IPS DF 6.9 (cell line): Measurements from ENCODE around the gene PIK3CG.

Experiments
- DNase-seq: peaks from one replicate; pipeline ENCODE4 v3.0.0-alpha.2; 2013; ENCODE audit warnings: low read depth, low spot score
- H3K27ac ChIP-seq: one replicate; pipeline ENCODE4 v1.5.1; 2013; ENCODE audit warnings: low read length, control low read depth
- H3K27me3 ChIP-seq: 2 replicates; pipeline ENCODE4 v1.6.1; 2013; ENCODE audit warnings: mild to moderate bottlenecking, low read length; ENCODE audit not compliant: control insufficient read depth, insufficient read depth
- H3K36me3 ChIP-seq: 2 replicates; pipeline ENCODE4 v1.6.1; 2013; ENCODE audit warnings: low read length; ENCODE audit not compliant: control insufficient read depth, insufficient read depth
- H3K4me1 ChIP-seq: 2 replicates; pipeline ENCODE4 v1.6.1; 2013; ENCODE audit warnings: low read length; ENCODE audit not compliant: control insufficient read depth, insufficient read depth
- H3K4me3 ChIP-seq: 2 replicates; pipeline ENCODE4 v1.5.1; 2013; ENCODE audit warnings: mild to moderate bottlenecking, low read length
- H3K9me3 ChIP-seq: 2 replicates; pipeline ENCODE4 v1.6.1; 2013; ENCODE audit warnings: low read length, inconsistent platforms; ENCODE audit not compliant: control insufficient read depth, insufficient read depth
- WGBS: extraction: QIAGEN DNeasy Blood & Tissue Kit; methylation state at CpG from one replicate; pipeline ENCODE4 v1.1.7; 2013; ENCODE audit warnings: mixed read lengths, missing lambda C conversion rate; ENCODE audit not compliant: insufficient read length, insufficient coverage; 5-methylcytosine and 5-hydroxymethylcytosine counted together

The PIK3CG gene

GRCh38 chr7:106858618-106859532 is 6.2 kb upstream of the PIK3CG start:
- Histone ChIP-seq H3K4me3 (no peak overlapping the region), H3K27ac (no peak overlapping the region), H3K27me3 (no peaks in the 10 kb centered on the region), H3K9me3 (no peaks in the 10 kb centered on the region), H3K36me3 (no peaks in the 10 kb centered on the region; the same call in 1 of the 2 replicates), H3K4me1 (no peaks in the 10 kb centered on the region)
- WGBS = no CpG with 5 or more reads among the region's 10 CpGs
- DNase-seq = no peak

- Histone ChIP-seq H3K4me3 (no peak overlapping the region), H3K36me3 (no peaks in the 10 kb centered on the region; the same call in none of the 2 replicates), H3K27ac (no peak overlapping the region), H3K27me3 (no peaks in the 10 kb centered on the region), H3K4me1 (no peaks in the 10 kb centered on the region), H3K9me3 (no peaks in the 10 kb centered on the region)
- WGBS = no CpG with 5 or more reads among the region's 8 CpGs
- DNase-seq = no peak
Observed at GRCh38 chr7:106862317-106863089, 2.6 kb upstream of the PIK3CG start.

DNA sequence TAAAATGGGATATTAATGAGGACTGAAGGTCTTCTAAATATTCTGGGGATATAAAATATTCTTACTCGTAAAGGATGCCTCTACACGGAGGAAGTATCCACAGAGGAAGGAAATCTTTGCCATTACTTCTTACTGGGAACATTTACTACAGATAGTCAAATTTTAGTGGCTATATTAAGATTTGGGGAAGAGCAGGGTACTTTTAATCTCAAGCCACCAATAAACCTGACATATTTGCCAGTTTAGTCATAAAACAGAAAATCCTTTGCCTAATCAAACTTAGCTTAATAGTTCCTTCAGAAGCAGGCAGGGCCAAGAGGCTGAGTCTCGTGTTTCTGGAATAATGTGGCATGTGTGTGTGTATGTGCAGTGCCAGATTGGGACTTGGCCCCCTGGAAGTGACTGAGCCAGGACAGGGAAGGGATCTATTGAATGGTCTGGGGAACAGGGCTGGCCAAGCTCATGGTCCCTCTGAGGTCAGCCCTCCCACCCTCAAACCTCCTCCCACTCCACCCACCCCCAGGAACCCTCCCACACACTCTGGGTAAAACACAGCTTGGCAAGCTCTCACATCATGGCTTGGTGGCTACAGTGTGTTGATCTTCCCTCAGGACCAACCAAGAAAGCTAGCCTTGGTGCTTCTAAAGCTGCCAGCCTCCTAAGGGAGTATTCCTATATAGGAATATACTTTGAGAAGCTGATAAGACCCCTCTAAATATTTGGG is 1.6 kb upstream of the PIK3CG start:
- no peak overlapping the region for H3K27ac ChIP-seq
- no CpG with 5 or more reads among the region's 3 CpGs for WGBS
- H3K9me3 ChIP-seq = no peaks in the 10 kb centered on the region
- no peak for DNase-seq
- no peak overlapping the region for H3K4me3 ChIP-seq
- H3K27me3 ChIP-seq = no peaks in the 10 kb centered on the region
- H3K36me3 ChIP-seq = no peaks in the 10 kb centered on the region; the same call in none of the 2 replicates
- H3K4me1 ChIP-seq = no peaks in the 10 kb centered on the region

- no peaks in the 10 kb centered on the region; the same call in 1 of the 2 replicates for H3K36me3 ChIP-seq
- WGBS = no CpG with 5 or more reads among the region's 2 CpGs
- no peaks in the 10 kb centered on the region for H3K4me1 ChIP-seq
- no peak for DNase-seq
- no peaks in the 10 kb centered on the region for H3K27me3 ChIP-seq
- H3K4me3 ChIP-seq = no peak overlapping the region
- H3K27ac ChIP-seq = no peak overlapping the region
- no peaks in the 10 kb centered on the region for H3K9me3 ChIP-seq
Observed at GRCh38 chr7:106864298-106865081, 592 bp upstream of the PIK3CG start.

DNA sequence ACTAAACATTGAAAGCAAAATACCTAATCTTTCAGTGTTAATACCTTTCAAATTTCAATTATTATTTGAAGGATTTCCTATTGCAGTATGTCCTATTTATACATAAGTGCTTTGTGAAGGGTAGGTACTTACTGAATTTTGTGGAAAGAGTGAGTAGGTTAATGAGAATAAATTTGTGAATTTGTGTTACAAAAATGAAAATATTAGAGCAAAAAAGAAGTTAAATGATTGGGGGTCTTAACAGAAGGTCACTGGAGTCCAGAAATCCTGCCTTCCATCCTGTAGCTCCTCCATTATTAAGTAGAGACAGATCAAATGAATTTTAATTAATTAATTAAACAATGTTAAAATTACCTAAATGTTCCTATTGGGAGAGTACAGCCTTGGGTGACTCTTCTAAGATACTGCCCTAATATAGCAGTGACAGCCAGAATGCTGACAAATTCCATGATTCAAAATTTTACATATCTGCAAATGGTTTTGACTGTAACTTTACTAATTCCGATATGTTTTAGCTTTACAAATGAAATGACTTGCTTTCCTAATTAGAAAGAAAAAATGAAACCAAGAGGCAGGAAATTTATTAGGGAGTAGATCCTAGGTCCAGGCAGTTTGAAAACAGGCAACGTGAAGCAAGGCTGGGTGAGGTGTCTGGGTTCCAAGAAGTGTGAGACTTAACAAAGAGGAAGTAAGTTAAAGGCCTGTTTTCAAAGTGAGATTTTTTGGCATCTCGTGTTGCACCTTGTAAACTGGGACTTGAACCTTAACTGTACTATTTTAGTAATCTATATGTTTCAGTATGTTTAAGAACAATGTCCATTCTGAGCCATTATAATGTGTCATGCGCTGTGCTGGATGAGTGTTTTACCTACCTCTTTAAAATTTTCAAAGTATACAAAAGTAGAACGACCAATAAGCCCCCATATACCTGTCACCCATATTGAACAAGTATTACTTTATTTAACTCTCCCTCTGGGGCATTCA is 1.5 kb downstream of the PIK3CG start:
- no peaks in the 10 kb centered on the region; the same call in 1 of the 2 replicates for H3K36me3 ChIP-seq
- H3K27me3 ChIP-seq = no peaks in the 10 kb centered on the region
- WGBS = no CpG with 5 or more reads among the region's 5 CpGs
- H3K4me3 ChIP-seq = no peak overlapping the region
- H3K9me3 ChIP-seq = no peaks in the 10 kb centered on the region
- no peak for DNase-seq
- H3K4me1 ChIP-seq = no peaks in the 10 kb centered on the region
- H3K27ac ChIP-seq = no peak overlapping the region

GRCh38 chr7:106867641-106868351 is 2.7 kb downstream of the PIK3CG start:
- Histone ChIP-seq H3K9me3 (no peaks in the 10 kb centered on the region), H3K4me1 (no peaks in the 10 kb centered on the region), H3K36me3 (no peaks in the 10 kb centered on the region; the same call in 1 of the 2 replicates), H3K4me3 (no peak overlapping the region), H3K27me3 (no peaks in the 10 kb centered on the region), H3K27ac (no peak overlapping the region)
- no peak for DNase-seq
- no CpG with 5 or more reads among the region's 54 CpGs for WGBS

DNA sequence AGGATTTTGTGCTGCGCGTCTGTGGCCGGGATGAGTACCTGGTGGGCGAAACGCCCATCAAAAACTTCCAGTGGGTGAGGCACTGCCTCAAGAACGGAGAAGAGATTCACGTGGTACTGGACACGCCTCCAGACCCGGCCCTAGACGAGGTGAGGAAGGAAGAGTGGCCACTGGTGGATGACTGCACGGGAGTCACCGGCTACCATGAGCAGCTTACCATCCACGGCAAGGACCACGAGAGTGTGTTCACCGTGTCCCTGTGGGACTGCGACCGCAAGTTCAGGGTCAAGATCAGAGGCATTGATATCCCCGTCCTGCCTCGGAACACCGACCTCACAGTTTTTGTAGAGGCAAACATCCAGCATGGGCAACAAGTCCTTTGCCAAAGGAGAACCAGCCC is 3.3 kb downstream of the PIK3CG start:
- H3K27me3 ChIP-seq = no peaks in the 10 kb centered on the region
- DNase-seq = no peak
- WGBS = no CpG with 5 or more reads among the region's 20 CpGs
- H3K36me3 ChIP-seq = no peaks in the 10 kb centered on the region; the same call in 1 of the 2 replicates
- no peak overlapping the region for H3K4me3 ChIP-seq
- H3K27ac ChIP-seq = no peak overlapping the region
- H3K9me3 ChIP-seq = no peaks in the 10 kb centered on the region
- H3K4me1 ChIP-seq = no peaks in the 10 kb centered on the region

- WGBS = no CpG with 5 or more reads among the region's 1 CpG
- Histone ChIP-seq H3K4me3 (no peak overlapping the region), H3K9me3 (no peaks in the 10 kb centered on the region), H3K36me3 (no peaks in the 10 kb centered on the region; the same call in 1 of the 2 replicates), H3K27ac (no peak overlapping the region), H3K4me1 (no peaks in the 10 kb centered on the region), H3K27me3 (no peaks in the 10 kb centered on the region)
- DNase-seq = no peak
Observed at GRCh38 chr7:106869954-106870353, 4.9 kb downstream of the PIK3CG start.
